ENCODE data around the gene ZNF329. TPM values are rescaled to one million over a fixed set of nuclear protein-coding genes. Genes with fewer than 3 reads are reported as not detected.

The ZNF329 gene
- total and polyA plus RNA-seq, 2 of the 8 experiments (the other 6 are each of a cell fraction or from before 2014, with no cell fraction given), result 5.8 to 11.2 TPM

- Histone ChIP-seq H3K56ac (replicated peaks; ENCODE audit: insufficient read length, low read depth, low read length) (no peak overlapping the region), H3K14ac (ENCODE audit: insufficient read length) (no peak overlapping the region), H3K4me3 (ENCODE audit: extremely low read depth in 1 of 4, insufficient read depth in 2 of 4, low read depth in 3 of 4, low read length in 4 of 4) (peak overlapping the region in 1 of 4 experiments; percentile 14; a peak in 1 of 8 replicates), H2BK20ac (ENCODE audit: low read length) (no peak overlapping the region), H2BK15ac (ENCODE audit: low read length) (no peak overlapping the region), H3K4ac (replicated peaks; ENCODE audit: insufficient read length, low read depth, low read length) (no peak overlapping the region), H2BK5ac (ENCODE audit: low read depth, low read length) (no peak overlapping the region), H3K18ac (ENCODE audit: extremely low read depth, low read length) (no peak overlapping the region), H3K79me1 (ENCODE audit: low read depth, low read length) (no peaks in the 10 kb centered on the region), H3K4me1 (replicated peaks in 1 of 4; ENCODE audit: control insufficient read depth in 3 of 4, insufficient read depth in 4 of 4, low read length in 3 of 4) (no peaks in the 10 kb centered on the region), H4K5ac (ENCODE audit: insufficient read length, low read depth, low read length) (no peak overlapping the region), H3K9me3 (ENCODE audit: insufficient read depth in 2 of 2, low read depth in 1 of 2, low read length in 1 of 2) (peaks cover 85 to 97% of the 10 kb centered on the region in 2 experiments), H3K23me2 (ENCODE audit: low read depth, low read length) (no peaks in the 10 kb centered on the region), H3K36me3 (ENCODE audit: control insufficient read depth in 2 of 4, insufficient read depth in 4 of 4, low read length in 3 of 4) (peaks cover 12 to 77% (median 35%) of the 10 kb centered on the region in 4 experiments), H3K27ac (ENCODE audit: low read depth, low read length) (no peak overlapping the region), H3K79me2 (ENCODE audit: control insufficient read depth in 1 of 2, insufficient read depth in 2 of 2, low read length in 2 of 2) (no peaks in the 10 kb centered on the region), H2AK5ac (ENCODE audit: low read depth, low read length) (no peak overlapping the region), H4K8ac (ENCODE audit: extremely low read depth, insufficient read depth, low read length) (no peak overlapping the region), H3K4me2 (ENCODE audit: insufficient read depth in 1 of 2, low read depth in 2 of 2, low read length in 2 of 2) (no peak overlapping the region), H4K91ac (replicated peaks; ENCODE audit: insufficient read length, low read length) (no peak overlapping the region), H2BK12ac (ENCODE audit: low read depth, low read length) (no peak overlapping the region), H3K27me3 (replicated peaks in 1 of 4; ENCODE audit: control insufficient read depth in 3 of 4, extremely low read depth in 1 of 4, insufficient read depth in 3 of 4, low read length in 3 of 4) (no peaks in the 10 kb centered on the region), H4K20me1 (replicated peaks in 1 of 2; ENCODE audit: control insufficient read depth in 1 of 2, insufficient read depth in 2 of 2, low read length in 2 of 2) (no peaks in the 10 kb centered on the region), H2AFZ (ENCODE audit: low read length) (no peak overlapping the region), H3K23ac (ENCODE audit: insufficient read length) (no peak overlapping the region), H3K9ac (replicated peaks in 1 of 4; ENCODE audit: extremely low read depth in 1 of 4, low read depth in 3 of 4, low read length in 3 of 4) (no peak overlapping the region), H2BK120ac (replicated peaks; ENCODE audit: low read depth, low read length) (no peak overlapping the region)
- 98% methylated on average over 3 of the region's 3 CpGs; no CpG with 5 or more reads in 1 of the 2 experiments for WGBS, 2 experiments (ENCODE audit: extremely low coverage in 1 of 2, insufficient coverage in 1 of 2, insufficient read length in 1 of 2, insufficient replicate concordance in 2 of 2, low coverage in 1 of 2, low lambda C conversion rate in 2 of 2, missing lambda C conversion rate in 1 of 2)
- no peak for DNase-seq (ENCODE audit: low read depth in 1 of 2, low spot score in 2 of 2)
- ChIA-PET POLR2A (ENCODE audit: partially characterized antibody) (no interaction called here), CTCF (ENCODE audit: partially characterized antibody) (interaction anchor here (0.9 kb wide), 1 partner anchor 118 kb away, joined by 3 read pairs; no protein-coding TSS in a partner anchor)
- no peak for FAIRE-seq
- no peak for TF ChIP-seq KDM4A (IDR thresholded peaks at IDR 0.05; ENCODE audit: low read depth, low read length, severe bottlenecking)
- no peak for TF ChIP-seq MAFK (IDR thresholded peaks at IDR 0.05; ENCODE audit: low read depth, low read length)
- no peak for TF ChIP-seq EP300 (IDR thresholded peaks at IDR 0.05; ENCODE audit: borderline replicate concordance in 1 of 2, low read depth in 2 of 2, low read length in 2 of 2)
- no peak for TF ChIP-seq CEBPB (IDR thresholded peaks at IDR 0.05; ENCODE audit: low read depth, low read length)
- TF ChIP-seq FOSL1 (IDR thresholded peaks at IDR 0.05; ENCODE audit: insufficient read depth, low read depth, low read length), result no peak
Observed at GRCh38 chr19:58129284-58129683, 21.3 kb downstream of the ZNF329 start.
